Thyroid gland (tissue), 4 donors: Measurements from ENCODE around the gene STIM2.

Source experiments
- CTCF ChIP-seq, 6 experiments: fragments of 200-600 bp in 3 of 6; fragments of 450-650 bp in 3 of 6; sonication (generic) in 3 of 6; IDR thresholded peaks; one replicate each; pipeline ENCODE4 v1.5.1; 2016 to 2019; ENCODE audit warnings: antibody characterized with exemption in 6 of 6, mild to moderate bottlenecking in 2 of 6, inconsistent platforms in 1 of 6, moderate library complexity in 1 of 6
- POLR2A ChIP-seq, 2 donors: fragments of 450-650 bp; IDR thresholded peaks; one replicate each; pipeline ENCODE4 v1.6.1; 2017; ENCODE audit warnings: antibody characterized with exemption in 2 of 2, mild to moderate bottlenecking in 2 of 2, moderate library complexity in 1 of 2

DNA sequence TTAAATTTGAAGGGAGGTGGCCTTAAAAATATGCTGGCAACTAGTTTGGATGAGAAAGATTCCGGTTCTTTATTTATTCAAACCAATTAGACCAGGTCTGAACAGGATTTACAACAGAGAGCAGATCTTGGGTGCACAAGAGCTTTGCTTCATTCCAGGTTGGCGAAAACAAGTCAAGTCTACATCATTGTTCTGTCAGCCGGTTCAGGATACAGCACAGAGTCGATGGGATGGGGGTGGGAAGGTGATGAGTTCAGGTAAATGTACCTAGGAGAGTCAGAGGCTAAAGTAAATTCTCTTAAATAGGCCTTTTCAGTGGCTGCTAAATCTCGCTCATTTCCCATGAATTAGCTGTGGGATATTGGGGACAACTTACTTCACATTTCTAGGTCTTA lies 882 bp upstream of the STIM2 start:
- TF ChIP-seq CTCF (IDR thresholded peaks at IDR 0.05): no peak
- TF ChIP-seq POLR2A (IDR thresholded peaks at IDR 0.05): no peak
